Measurements from ENCODE around the gene KLHL22.
A peak's percentile ranks its signal among the peaks of the same experiment; 100 is the strongest.

Gene KLHL22

GRCh38 chr22:20442485-20443284 lies 52.9 kb downstream of the KLHL22 start:
- DNase-seq = no peak

- DNase-seq = no peak
These were observed 53.7 kb downstream of the KLHL22 start for GRCh38 chr22:20441631-20442484.

GRCh38 chr22:20440637-20441591 lies 54.7 kb downstream of the KLHL22 start:
- no peak for DNase-seq

- DNase-seq = no peak
These were observed 55.5 kb downstream of the KLHL22 start for GRCh38 chr22:20439928-20440575.

- no peak for DNase-seq
These were observed 56.1 kb downstream of the KLHL22 start for GRCh38 chr22:20439556-20439927.

GRCh38 chr22:20438678-20439492 lies 56.7 kb downstream of the KLHL22 start:
- DNase-seq = no peak

GRCh38 chr22:20438427-20438677 lies 57.2 kb downstream of the KLHL22 start:
- no peak for DNase-seq

- no peak for DNase-seq
These were observed 57.8 kb downstream of the KLHL22 start, which contains the start of gene SCARF2 for GRCh38 chr22:20437613-20438426. SCARF2 (minus strand) TSS chr22:20437825; CDS start chr22:20437754, 71 bp downstream.

GRCh38 chr22:20436768-20437612 lies 58.6 kb downstream of the KLHL22 start:
- DNase-seq = peak; percentile 24

GRCh38 chr22:20436307-20436767 lies 59.3 kb downstream of the KLHL22 start:
- DNase-seq = no peak

GRCh38 chr22:20435436-20436306 lies 59.9 kb downstream of the KLHL22 start:
- DNase-seq = no peak

GRCh38 chr22:20434773-20435172 lies 60.8 kb downstream of the KLHL22 start:
- no peak for DNase-seq

GRCh38 chr22:20434264-20434751 lies 61.3 kb downstream of the KLHL22 start:
- DNase-seq = no peak

- DNase-seq = no peak
These were observed 61.8 kb downstream of the KLHL22 start for GRCh38 chr22:20433686-20434241.

GRCh38 chr22:20433191-20433590 lies 62.4 kb downstream of the KLHL22 start:
- DNase-seq = no peak

GRCh38 chr22:20432244-20432686 lies 63.3 kb downstream of the KLHL22 start:
- DNase-seq = no peak

GRCh38 chr22:20431511-20432192 lies 63.9 kb downstream of the KLHL22 start:
- DNase-seq = no peak

Measured in stimulated activated CD4-positive, alpha-beta T cell treated with anti-CD3 and anti-CD28 coated beads, Interleukin-12 subunit alpha, Interleukin-12 subunit beta, amount 100 ng/mL, for 4 hours (primary cell).